Islet precursor cell (in vitro differentiated cells): ENCODE results near the gene CCL2.
A peak's percentile ranks its signal among the peaks of the same experiment; 100 is the strongest.

ENCODE experiments used
- DNase-seq: peaks from one replicate; pipeline ENCODE4 v3.0.0-alpha.2; 2018

The CCL2 gene

GRCh38 chr17:34275881-34276280, 20.8 kb downstream of the CCL2 start:
- no peak for DNase-seq

- DNase-seq: no peak
Observed at GRCh38 chr17:34276826-34277225, 21.7 kb downstream of the CCL2 start.

- DNase-seq: no peak
Observed at GRCh38 chr17:34283571-34283970, 28.5 kb downstream of the CCL2 start.

GRCh38 chr17:34285286-34285792, 30.3 kb downstream of the CCL2 start, which contains the start of gene CCL11:
CCL11 (plus strand) TSS chr17:34285742; CDS start chr17:34285809, 67 bp downstream.
- no peak for DNase-seq

GRCh38 chr17:34287875-34288274, 32.8 kb downstream of the CCL2 start:
- no peak for DNase-seq

- DNase-seq: peak; percentile 20
Observed at GRCh38 chr17:34290586-34290985, 35.5 kb downstream of the CCL2 start.

GRCh38 chr17:34291721-34292348, 36.8 kb downstream of the CCL2 start:
- peak; percentile 68 for DNase-seq

GRCh38 chr17:34299027-34299426, 43.9 kb downstream of the CCL2 start:
- peak; percentile 40 for DNase-seq

GRCh38 chr17:34299956-34300577, 45.0 kb downstream of the CCL2 start:
- DNase-seq: peak; percentile 63

- DNase-seq: peak; percentile 78
Observed at GRCh38 chr17:34300652-34301370, 45.7 kb downstream of the CCL2 start.

GRCh38 chr17:34301986-34302385, 46.9 kb downstream of the CCL2 start:
- peak; percentile 24 for DNase-seq

- peak; percentile 4 for DNase-seq
Observed at GRCh38 chr17:34302636-34303035, 47.6 kb downstream of the CCL2 start.

GRCh38 chr17:34303606-34304005, 48.5 kb downstream of the CCL2 start:
- DNase-seq: peak; percentile 46

GRCh38 chr17:34305061-34305460, 50.0 kb downstream of the CCL2 start:
- peak; percentile 21 for DNase-seq

GRCh38 chr17:34305606-34306005, 50.5 kb downstream of the CCL2 start:
- DNase-seq: peak; percentile 22

- DNase-seq: peak; percentile 58
Observed at GRCh38 chr17:34306466-34306865, 51.4 kb downstream of the CCL2 start.
